ENCODE measurements around the gene RAB22A.
A peak's percentile ranks its signal among the peaks of the same experiment; 100 is the strongest.
"Not testable (repeated sequence)": the region's sequence is repeated elsewhere in the genome, so short reads cannot be mapped to it uniquely, and the experiment has no call there.

RAB22A gene

DNA sequence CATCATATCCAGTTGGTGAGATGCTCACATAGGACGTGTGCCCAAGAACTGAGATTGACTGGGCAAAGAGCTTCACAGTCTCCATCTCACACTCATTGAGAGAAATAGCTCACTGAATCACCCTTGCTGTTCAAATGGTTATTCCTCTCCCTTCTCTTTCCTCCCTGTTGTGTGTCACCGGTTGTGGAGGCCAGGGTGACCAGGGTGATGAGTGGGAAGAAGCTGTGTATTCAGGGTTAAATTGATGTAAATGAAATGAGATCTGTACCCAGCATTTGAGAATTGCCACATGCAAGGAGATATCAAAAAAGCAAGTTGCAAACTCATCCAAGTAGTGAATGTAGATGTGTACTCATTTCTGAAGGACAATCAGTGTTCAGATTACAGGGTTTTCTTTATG is 43.0 kb downstream of the RAB22A start:
- DNase-seq = no peak

DNA sequence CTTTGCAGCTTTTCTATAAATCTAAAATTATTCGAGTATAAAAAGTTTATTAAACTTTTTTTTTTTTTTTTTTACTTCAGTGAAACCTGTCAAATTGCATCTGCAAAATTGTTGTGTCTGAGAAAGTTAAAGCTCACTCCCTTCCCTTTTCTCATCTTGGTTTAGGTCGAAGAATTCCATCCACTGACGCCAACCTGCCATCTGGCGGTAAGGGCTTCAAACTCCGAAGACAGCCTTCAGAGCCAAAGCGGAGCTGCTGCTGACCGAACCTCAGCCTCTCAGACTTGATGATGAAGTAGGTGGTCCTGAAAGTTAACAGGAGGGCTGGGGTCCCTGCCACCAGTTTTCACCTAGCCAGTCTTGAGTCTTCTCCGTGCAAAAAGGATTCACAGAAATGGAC is 49.9 kb downstream of the RAB22A start:
- no peak for DNase-seq

DNA sequence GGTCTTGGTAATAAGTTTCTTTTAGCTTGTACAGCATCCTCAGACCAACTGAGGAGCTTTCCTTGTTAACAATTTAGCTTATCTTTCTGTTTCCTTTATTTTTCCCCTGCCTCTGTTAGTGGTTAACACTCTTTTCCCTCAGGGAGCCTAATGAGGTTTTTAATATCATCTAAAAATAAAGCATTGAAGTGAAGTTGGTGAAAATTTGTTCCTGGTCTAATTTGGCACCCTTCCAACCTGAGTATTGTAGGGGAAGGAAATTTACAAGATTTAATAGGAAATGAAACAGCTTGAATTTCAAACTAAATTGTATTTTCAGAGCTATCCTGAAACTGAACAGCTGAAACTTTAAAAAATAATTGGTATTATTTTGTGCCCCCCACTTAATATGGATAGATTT is 51.4 kb downstream of the RAB22A start:
- DNase-seq = no peak

DNA sequence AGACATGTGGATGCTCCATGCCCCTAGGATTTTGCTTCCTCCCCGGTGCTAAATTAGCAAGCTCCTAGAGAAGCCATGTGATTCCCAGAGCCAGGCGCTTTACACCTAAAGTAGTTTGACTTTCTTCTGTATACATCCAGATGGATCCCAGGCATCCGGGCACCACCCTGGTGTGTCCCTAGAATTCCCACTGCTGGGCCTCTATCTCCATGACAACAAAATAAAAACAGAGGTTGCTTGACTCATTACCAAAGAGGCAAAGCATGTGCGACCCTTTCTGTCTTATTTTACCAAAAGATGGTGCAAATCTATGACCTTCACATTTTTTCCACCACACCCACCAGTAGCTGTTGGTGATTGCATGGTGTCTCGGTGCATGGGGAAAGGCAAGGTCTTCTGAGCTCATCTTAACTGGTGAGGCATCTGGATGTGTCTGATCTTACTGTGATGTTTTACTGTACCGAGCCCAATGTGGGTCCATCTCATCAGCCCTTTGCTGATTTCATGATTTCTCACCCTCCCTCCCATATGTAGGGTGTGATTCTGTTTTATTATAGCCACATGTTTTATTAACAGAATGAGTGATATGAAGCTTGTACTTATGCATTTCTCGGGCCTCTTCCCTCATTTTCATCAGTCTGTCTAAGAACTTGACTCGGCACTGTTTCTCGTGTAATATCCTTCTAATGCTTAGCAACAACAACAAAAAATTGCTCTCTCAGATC is 52.1 kb downstream of the RAB22A start:
- peak; percentile 50 for DNase-seq

DNA sequence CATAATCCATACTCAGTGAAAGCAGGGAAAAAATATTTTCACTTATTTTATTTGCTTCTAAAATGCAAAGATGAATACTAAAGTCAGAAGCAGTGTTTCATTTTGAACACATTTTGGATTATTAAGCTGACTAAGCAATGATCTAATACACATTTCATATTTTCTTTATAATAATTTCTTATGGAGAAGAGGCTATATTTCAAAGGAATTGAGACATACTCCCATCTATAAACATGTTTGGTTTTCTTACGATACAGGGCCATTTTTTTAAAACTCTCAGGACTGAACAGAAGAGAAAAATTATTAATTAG is 52.6 kb downstream of the RAB22A start:
- DNase-seq = no peak

DNA sequence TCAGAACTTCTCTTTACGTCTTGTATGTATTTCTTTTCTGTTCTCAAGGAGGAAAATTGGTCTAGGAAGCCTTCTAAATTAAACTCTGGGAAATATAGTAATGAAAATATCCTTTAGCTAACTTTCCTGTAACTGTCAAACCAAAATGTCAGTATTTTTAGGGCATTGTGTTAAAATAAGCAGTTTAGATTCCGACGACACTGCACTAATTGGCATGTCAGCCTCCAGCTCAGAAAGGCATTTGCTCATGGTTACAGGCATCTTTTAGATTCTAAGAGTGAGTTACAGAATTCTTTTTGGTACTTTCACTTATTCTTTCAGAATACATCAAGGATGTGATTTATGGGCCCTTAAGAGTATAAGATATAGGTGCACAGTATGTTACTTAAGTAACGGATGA is 53.5 kb downstream of the RAB22A start:
- no peak for DNase-seq

- DNase-seq = no peak
These were observed 57.4 kb downstream of the RAB22A start for GRCh38 chr20:58366866-58367265.

- DNase-seq = peak; percentile 35
These were observed 63.3 kb downstream of the RAB22A start for GRCh38 chr20:58372806-58373205.

DNA sequence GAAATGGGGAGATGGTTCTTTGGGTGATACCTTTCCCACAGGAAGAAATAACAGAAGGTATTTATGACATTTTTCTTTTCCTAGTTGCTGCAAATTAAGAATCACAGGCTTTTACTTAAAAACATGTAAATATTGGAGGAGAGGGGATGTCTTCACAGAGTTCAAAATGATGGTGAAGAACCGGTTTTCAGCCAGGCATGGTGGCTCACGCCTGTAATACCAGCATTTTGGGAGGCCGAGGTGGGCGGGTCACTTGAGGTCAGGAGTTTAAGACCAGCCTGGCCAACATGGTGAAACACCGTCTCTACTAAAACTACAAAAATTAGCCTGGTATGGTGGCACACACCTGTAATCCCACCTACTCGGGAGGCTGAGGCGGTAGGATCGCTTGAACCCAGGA is 63.8 kb downstream of the RAB22A start:
- DNase-seq = not testable (repeated sequence)

GRCh38 chr20:58374027-58374850 is 64.7 kb downstream of the RAB22A start:
- no peak for DNase-seq

- peak; percentile 76 for DNase-seq
These were observed 65.6 kb downstream of the RAB22A start for GRCh38 chr20:58374906-58375758.

- DNase-seq = no peak
These were observed 66.3 kb downstream of the RAB22A start for GRCh38 chr20:58375759-58376352.

DNA sequence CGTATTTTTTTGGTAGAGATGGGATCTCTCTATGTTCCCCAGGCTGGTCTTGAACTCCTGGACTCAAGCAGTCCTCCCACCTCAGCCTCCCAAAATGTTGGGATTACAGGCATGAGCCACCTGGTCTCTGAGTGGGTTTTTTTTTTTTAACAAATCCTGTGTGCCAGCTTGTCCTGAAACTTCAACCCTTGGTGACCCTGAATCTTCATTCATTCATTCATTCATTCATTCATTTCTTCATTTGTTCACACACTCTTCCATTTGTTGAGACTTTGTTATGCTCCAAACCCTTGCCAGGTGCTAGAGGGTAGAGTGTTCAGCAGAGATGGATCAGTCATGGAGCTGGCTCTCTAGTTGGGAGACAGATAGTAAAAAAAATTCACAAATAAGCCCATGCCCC is 67.5 kb downstream of the RAB22A start:
- DNase-seq = no peak

GRCh38 chr20:58377766-58378401 is 68.4 kb downstream of the RAB22A start:
- peak; percentile 65 for DNase-seq

DNA sequence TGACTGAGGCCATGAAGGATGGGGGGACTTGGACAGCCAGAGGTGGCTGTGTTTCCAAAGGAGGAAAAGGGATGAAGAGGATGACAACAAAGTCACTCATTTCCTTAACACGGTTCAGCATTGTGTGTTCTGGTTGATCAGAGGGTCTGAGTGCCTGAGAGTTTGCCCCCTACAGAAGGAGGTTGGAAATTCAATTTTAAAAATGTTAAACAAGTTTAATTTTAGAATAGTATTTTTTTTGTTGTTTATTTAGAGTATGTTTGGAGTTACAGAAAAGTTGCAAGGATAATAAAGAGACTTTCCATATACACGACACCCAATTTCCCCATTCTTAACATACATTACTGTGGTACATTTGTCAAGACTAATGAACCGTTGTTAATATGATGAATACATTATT is 69.2 kb downstream of the RAB22A start:
- DNase-seq = no peak

- DNase-seq = no peak
These were observed 72.1 kb downstream of the RAB22A start for GRCh38 chr20:58381627-58382026.

- DNase-seq = no peak
These were observed 72.6 kb downstream of the RAB22A start for GRCh38 chr20:58382096-58382495.

DNA sequence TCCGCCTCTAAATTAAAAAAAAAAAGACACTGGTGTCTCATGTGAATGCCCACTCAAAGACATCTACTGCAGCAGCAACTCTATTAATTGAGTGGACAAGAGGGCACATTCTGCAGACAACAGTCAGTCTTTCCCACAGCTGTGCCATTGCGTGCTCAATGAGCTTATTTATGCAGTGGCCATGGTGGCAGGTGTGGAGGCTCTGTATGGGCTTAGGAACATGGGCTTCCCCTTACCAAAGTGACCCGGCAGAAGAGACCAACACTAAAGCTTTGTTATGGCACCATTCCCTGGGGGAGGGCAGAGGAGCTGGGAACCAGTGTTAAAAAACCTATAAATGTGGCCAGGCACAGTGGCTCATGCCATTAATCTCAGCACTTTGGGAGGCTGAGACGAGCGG is 75.3 kb downstream of the RAB22A start:
- peak; percentile 30 for DNase-seq

- no peak for DNase-seq
These were observed 78.6 kb downstream of the RAB22A start for GRCh38 chr20:58388028-58388601.

- DNase-seq = peak; percentile 96
These were observed 79.4 kb downstream of the RAB22A start, which contains the start of gene VAPB for GRCh38 chr20:58388882-58389323. TSS of gene VAPB (plus strand) at chr20:58389229. CDS start at chr20:58389460, 231 bp downstream.

DNA sequence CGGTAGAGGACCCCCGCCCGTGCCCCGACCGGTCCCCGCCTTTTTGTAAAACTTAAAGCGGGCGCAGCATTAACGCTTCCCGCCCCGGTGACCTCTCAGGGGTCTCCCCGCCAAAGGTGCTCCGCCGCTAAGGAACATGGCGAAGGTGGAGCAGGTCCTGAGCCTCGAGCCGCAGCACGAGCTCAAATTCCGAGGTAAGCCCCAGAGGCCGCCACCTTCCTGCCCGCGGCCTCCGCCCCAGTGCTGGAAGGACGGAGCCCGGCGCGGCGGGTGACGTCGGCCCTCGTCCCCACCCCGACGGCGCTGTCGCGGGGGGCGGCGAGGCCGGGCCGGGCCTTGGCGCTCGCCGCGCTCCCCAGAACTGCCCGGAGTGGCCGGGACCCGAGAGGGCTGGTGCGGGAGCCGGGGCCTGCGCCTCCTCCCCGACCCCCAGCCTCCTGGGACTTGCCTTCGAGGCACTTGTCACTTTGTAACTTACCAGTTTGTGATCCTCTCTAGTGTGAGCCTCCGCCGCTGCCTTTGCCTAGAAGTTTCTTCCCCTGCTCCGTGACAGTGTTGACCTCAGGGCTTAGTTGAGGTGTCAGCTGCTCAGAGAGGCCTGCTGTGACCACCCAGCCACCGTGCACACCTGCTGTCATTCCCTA is 79.9 kb downstream of the RAB22A start:
- no peak for DNase-seq

All from right hindlimb (tissue), 1 donor.